ENCODE data around the gene DST.

DST gene

GRCh38 chr6:56535626-56536025 lies 107.1 kb downstream of the DST start:
- no peak overlapping the region for H3K4me3 ChIP-seq (ENCODE audit: low read depth, low read length)
- TF ChIP-seq CTCF (IDR thresholded peaks at IDR 0.05; ENCODE audit: low read depth, low read length, missing control alignments) = no peak
- DNase-seq (ENCODE audit: low read depth) = no peak

- no peak for TF ChIP-seq CTCF (IDR thresholded peaks at IDR 0.05; ENCODE audit: low read depth, low read length, missing control alignments)
- no peak overlapping the region for H3K4me3 ChIP-seq (ENCODE audit: low read depth, low read length)
- no peak for DNase-seq (ENCODE audit: low read depth)
Measured at GRCh38 chr6:56534680-56535419, 107.8 kb downstream of the DST start.

GRCh38 chr6:56532766-56533551 lies 109.7 kb downstream of the DST start:
- DNase-seq (ENCODE audit: low read depth) = no peak
- TF ChIP-seq CTCF (IDR thresholded peaks at IDR 0.05; ENCODE audit: low read depth, low read length, missing control alignments) = no peak
- no peak overlapping the region for H3K4me3 ChIP-seq (ENCODE audit: low read depth, low read length)

- no peak overlapping the region for H3K4me3 ChIP-seq (ENCODE audit: low read depth, low read length)
- TF ChIP-seq CTCF (IDR thresholded peaks at IDR 0.05; ENCODE audit: low read depth, low read length, missing control alignments) = no peak
- no peak for DNase-seq (ENCODE audit: low read depth)
Measured at GRCh38 chr6:56531839-56532595, 110.7 kb downstream of the DST start.

GRCh38 chr6:56529594-56530191 lies 113.0 kb downstream of the DST start:
- no peak overlapping the region for H3K4me3 ChIP-seq (ENCODE audit: low read depth, low read length)
- TF ChIP-seq CTCF (IDR thresholded peaks at IDR 0.05; ENCODE audit: low read depth, low read length, missing control alignments) = no peak
- DNase-seq (ENCODE audit: low read depth) = no peak

- no peak for TF ChIP-seq CTCF (IDR thresholded peaks at IDR 0.05; ENCODE audit: low read depth, low read length, missing control alignments)
- DNase-seq (ENCODE audit: low read depth) = no peak
- H3K4me3 ChIP-seq (ENCODE audit: low read depth, low read length) = no peak overlapping the region
Measured at GRCh38 chr6:56528412-56528841, 114.3 kb downstream of the DST start.

Measured in GM12864 (cell line).